Endothelial cell of umbilical vein (primary cell): ENCODE measurements around the gene WRAP53. TPM values are rescaled to one million over a fixed set of nuclear protein-coding genes. Genes with fewer than 3 reads are reported as not detected.

Experiments used
- BruUV-seq: library from RNA; stranded (reverse); fragments of 400-500 nt; replicated peaks from 2 replicates; lab custom pipeline; 2021; lab: Mats Ljungman, UMichigan
- CTCF ChIA-PET: fragments of 300-600, 350-600 bp; sonication (Branson Sonifier 250); formaldehyde crosslinking; loops from one replicate; lab custom pipeline; 2021; ENCODE audit warnings: antibody characterized with exemption, inconsistent platforms; lab: Charles Lee
- POLR2A ChIA-PET: fragments of 300-600, 350-600 bp; sonication (Branson Sonifier 250); formaldehyde crosslinking; loops from one replicate; lab custom pipeline; 2021; ENCODE audit warnings: antibody characterized with exemption, inconsistent platforms; lab: Charles Lee
- DNase-seq: peaks from one replicate; pipeline ENCODE4 v3.0.0-alpha.2; 2011; ENCODE audit warnings: low read depth, low spot score
- FAIRE-seq: peaks from 2 replicates; lab custom pipeline; 2011; peaks lifted over from hg19 to GRCh38; lab: Jason Lieb, UNC
- H2AFZ ChIP-seq: 2 replicates; pipeline ENCODE4 v1.6.0; 2012; ENCODE audit warnings: low read depth, low read length, control low read depth, inconsistent platforms
- H3K27ac ChIP-seq: 2 replicates; pipeline ENCODE4 v1.5.1; 2011; ENCODE audit warnings: low read depth, mild to moderate bottlenecking, control low read depth, low read length, moderate library complexity; ENCODE audit not compliant: insufficient read depth
- H3K27me3 ChIP-seq, 2 experiments: 2 replicates each; pipeline versions ENCODE4 v1.6.0 to v1.6.1; 2011; ENCODE audit warnings: low read length in 2 of 2, mixed read lengths in 1 of 2; ENCODE audit not compliant: control insufficient read depth in 2 of 2, insufficient read depth in 2 of 2
- H3K36me3 ChIP-seq, 2 experiments: 2 replicates in 1 of 2; 3 replicates in 1 of 2; pipeline ENCODE4 v1.5.1; 2011; ENCODE audit warnings: low read length in 2 of 2, mild to moderate bottlenecking in 1 of 2, moderate library complexity in 1 of 2; ENCODE audit not compliant: control insufficient read depth in 2 of 2, insufficient read depth in 2 of 2; ENCODE audit errors: extremely low read depth in 1 of 2
- H3K4me1 ChIP-seq: 3 replicates; pipeline ENCODE4 v1.5.1; 2011; ENCODE audit warnings: mild to moderate bottlenecking, low read length; ENCODE audit not compliant: control insufficient read depth, insufficient read depth; ENCODE audit errors: extremely low read depth
- H3K4me2 ChIP-seq: 2 replicates; pipeline ENCODE4 v1.6.1; 2011; ENCODE audit warnings: low read length, control low read depth, mixed read lengths; ENCODE audit not compliant: insufficient read depth
- H3K4me3 ChIP-seq, 3 experiments: fragments of 200-600 bp in 1 of 3; sonication (generic), shearing (Covaris generic) in 1 of 3; replicated peaks in 1 of 3; 2 replicates each; pipeline ENCODE4 v1.5.1; 2011 to 2016; ENCODE audit warnings: control low read depth in 3 of 3, low read length in 3 of 3, mild to moderate bottlenecking in 2 of 3, inconsistent platforms in 1 of 3, low read depth in 1 of 3, moderate library complexity in 1 of 3; ENCODE audit not compliant: insufficient read depth in 1 of 3
- H3K79me2 ChIP-seq: 2 replicates; pipeline ENCODE4 v1.6.0; 2012; ENCODE audit warnings: low read length, inconsistent platforms; ENCODE audit not compliant: control insufficient read depth, insufficient read depth
- H3K9ac ChIP-seq: replicated peaks from 2 replicates; pipeline ENCODE3; 2011; ENCODE audit warnings: low read length, control low read depth; ENCODE audit not compliant: insufficient read depth; ENCODE audit errors: extremely low read depth
- H3K9me1 ChIP-seq: replicated peaks from 3 replicates; pipeline ENCODE4 v1.6.0; 2011; ENCODE audit warnings: mild to moderate bottlenecking, low read length; ENCODE audit not compliant: control insufficient read depth, insufficient read depth; ENCODE audit errors: extremely low read depth
- H3K9me3 ChIP-seq: replicated peaks from 2 replicates; pipeline ENCODE4 v1.5.1; 2012; ENCODE audit warnings: low read length, inconsistent platforms; ENCODE audit not compliant: control insufficient read depth, insufficient read depth
- H4K20me1 ChIP-seq: replicated peaks from 2 replicates; pipeline ENCODE3; 2011; ENCODE audit warnings: mild to moderate bottlenecking, low read length; ENCODE audit not compliant: control insufficient read depth, insufficient read depth; ENCODE audit errors: extremely low read depth
- EZH2 ChIP-seq: IDR thresholded peaks from 2 replicates; pipeline ENCODE4 v1.6.1; 2012; ENCODE audit warnings: borderline replicate concordance, low read depth, mild to moderate bottlenecking, moderate library complexity, low read length, inconsistent platforms; ENCODE audit not compliant: severe bottlenecking
- FOS ChIP-seq: IDR thresholded peaks from 2 replicates; pipeline ENCODE4 v1.6.1; 2011; ENCODE audit warnings: mild to moderate bottlenecking, low read length, moderate library complexity, borderline replicate concordance; ENCODE audit not compliant: insufficient read depth
- GATA2 ChIP-seq: IDR thresholded peaks from 2 replicates; pipeline ENCODE4 v1.7.0; 2011; ENCODE audit warnings: low read depth, mild to moderate bottlenecking, moderate library complexity, mixed read lengths, low read length; ENCODE audit not compliant: insufficient read length, insufficient read depth
- JUN ChIP-seq: IDR thresholded peaks from 2 replicates; pipeline ENCODE4 v1.6.1; 2011; ENCODE audit warnings: borderline replicate concordance, low read depth; ENCODE audit not compliant: insufficient read length, insufficient read depth
- MAX ChIP-seq: IDR thresholded peaks from 2 replicates; pipeline ENCODE4 v1.6.1; 2011; ENCODE audit not compliant: insufficient read depth, insufficient read length
- MYC ChIP-seq: IDR thresholded peaks from one replicate; pipeline ENCODE4 v1.6.1; 2011; ENCODE audit warnings: mild to moderate bottlenecking, low read depth, low read length
- POLR2A ChIP-seq: IDR thresholded peaks from 2 replicates; pipeline ENCODE4 v1.6.1; 2012; ENCODE audit warnings: low read depth, mild to moderate bottlenecking, control low read depth, low read length
- POLR2AphosphoS5 ChIP-seq: IDR thresholded peaks from 2 replicates; pipeline ENCODE4 v1.6.1; 2012; ENCODE audit warnings: low read depth, mild to moderate bottlenecking, control low read depth, low read length, moderate library complexity; ENCODE audit not compliant: insufficient read depth
- dilution Hi-C: fragments of 300-500 bp; cut with MboI; formaldehyde crosslinking; loops from one replicate; pipeline ENCODE4 v1.15.0; 2019; ENCODE audit warnings: low sequenced_read_pairs; ENCODE audit not compliant: extremely low pct_ligation_motif_present
- intact Hi-C: fragments of 100-400 bp; cut with micrococcal nuclease; formaldehyde crosslinking; loops from one replicate; pipeline ENCODE4 v1.10.0; 2022
- polyA plus RNA-seq, 4 experiments: library from polyadenylated mRNA; depleted of rRNA in 3 of 4; stranded (reverse) in 3 of 4; unstranded in 1 of 4; fragments of >200 nt; gene quantifications; 2 replicates each; pipeline versions ENCODE4 v1.2.1 to v1.2.3, GENCODE V29; 2011 to 2012; ENCODE audit warnings: missing spikeins in 1 of 4
- total RNA-seq: library from RNA; stranded (reverse); gene quantifications from 2 replicates; pipeline ENCODE4 v1.2.3, GENCODE V29; 2021

The WRAP53 gene
- total and polyA plus RNA-seq, 2 donors (not counting 3 experiments of a cell fraction or from before 2014, with no cell fraction given) = 17.9 to 28.0 TPM

DNA sequence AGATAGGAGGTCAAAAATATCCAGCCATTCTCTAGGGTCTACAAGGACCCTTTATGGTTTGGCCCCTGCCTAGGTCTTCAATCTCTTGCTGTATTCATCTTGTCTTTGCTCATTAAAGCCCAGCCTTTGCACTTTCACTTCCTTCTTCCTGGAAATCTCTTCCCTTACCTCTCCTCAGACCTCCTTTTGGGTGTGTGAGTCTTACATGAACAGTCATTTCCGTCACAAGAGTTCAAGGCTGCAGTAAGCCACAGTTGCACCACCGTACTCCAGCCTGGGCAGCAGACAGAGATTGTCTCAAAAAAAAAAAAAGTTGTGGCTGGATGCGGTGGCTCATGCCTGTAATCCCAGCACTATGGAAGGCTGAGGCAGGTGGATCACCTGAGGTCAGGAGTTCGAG is 43.5 kb upstream of the WRAP53 start:
- H3K36me3 ChIP-seq = no peaks in the 10 kb centered on the region
- H3K4me1 ChIP-seq = no peaks in the 10 kb centered on the region
- H3K79me2 ChIP-seq = no peaks in the 10 kb centered on the region
- no peak overlapping the region for H3K4me2 ChIP-seq
- FAIRE-seq = no peak
- BruUV-seq = no TSS peak
- no peak overlapping the region for H2AFZ ChIP-seq
- no peaks in the 10 kb centered on the region for H3K9me3 ChIP-seq
- ChIA-PET CTCF (no interaction called here), POLR2A (no interaction called here)
- dilution Hi-C loops (no loop called here), intact Hi-C loops (no loop called here)
- DNase-seq = no peak
- H3K9me1 ChIP-seq = no peaks in the 10 kb centered on the region
- TF ChIP-seq POLR2AphosphoS5 (no peak), POLR2A (no peak), JUN (no peak), MYC (no peak)
- no peak overlapping the region for H3K9ac ChIP-seq
- H3K27ac ChIP-seq = no peak overlapping the region
- H3K27me3 ChIP-seq = no peaks in the 10 kb centered on the region
- no peaks in the 10 kb centered on the region for H4K20me1 ChIP-seq
- no peak overlapping the region for H3K4me3 ChIP-seq

GRCh38 chr17:7646457-7646856 is 41.8 kb upstream of the WRAP53 start:
- Histone ChIP-seq H3K79me2 (no peaks in the 10 kb centered on the region), H3K4me2 (no peak overlapping the region), H3K9me1 (no peaks in the 10 kb centered on the region), H3K9ac (no peak overlapping the region), H3K9me3 (no peaks in the 10 kb centered on the region), H3K4me3 (no peak overlapping the region), H4K20me1 (no peaks in the 10 kb centered on the region), H3K4me1 (no peaks in the 10 kb centered on the region), H3K27me3 (peaks cover 11 to 15% of the 10 kb centered on the region in 2 experiments), H3K36me3 (no peaks in the 10 kb centered on the region), H2AFZ (no peak overlapping the region), H3K27ac (no peak overlapping the region)
- no TSS peak for BruUV-seq
- no peak for DNase-seq
- intact Hi-C loops = no loop called here
- POLR2A ChIA-PET = no interaction called here
- TF ChIP-seq MAX (no peak), EZH2 (no peak), FOS (no peak), JUN (no peak), GATA2 (no peak)
- no peak for FAIRE-seq
- CTCF ChIA-PET = interaction anchor here (1.2 kb wide), 1 partner anchor 41 kb away, joined by 4 read pairs; the partner anchor contains the start of genes TP53 and WRAP53
- dilution Hi-C loops = no loop called here
